NK-92 (cell line): ENCODE results near the gene MTIF2.
"Not testable (repeated sequence)": the region's sequence is repeated elsewhere in the genome, so short reads cannot be mapped to it uniquely, and the experiment has no call there.

Experiments
- DNase-seq: peaks from one replicate; lab custom pipeline; 2025; ENCODE audit not compliant: unreplicated experiment; lab: John Stamatoyannopoulos, UW

Gene MTIF2, protein sequence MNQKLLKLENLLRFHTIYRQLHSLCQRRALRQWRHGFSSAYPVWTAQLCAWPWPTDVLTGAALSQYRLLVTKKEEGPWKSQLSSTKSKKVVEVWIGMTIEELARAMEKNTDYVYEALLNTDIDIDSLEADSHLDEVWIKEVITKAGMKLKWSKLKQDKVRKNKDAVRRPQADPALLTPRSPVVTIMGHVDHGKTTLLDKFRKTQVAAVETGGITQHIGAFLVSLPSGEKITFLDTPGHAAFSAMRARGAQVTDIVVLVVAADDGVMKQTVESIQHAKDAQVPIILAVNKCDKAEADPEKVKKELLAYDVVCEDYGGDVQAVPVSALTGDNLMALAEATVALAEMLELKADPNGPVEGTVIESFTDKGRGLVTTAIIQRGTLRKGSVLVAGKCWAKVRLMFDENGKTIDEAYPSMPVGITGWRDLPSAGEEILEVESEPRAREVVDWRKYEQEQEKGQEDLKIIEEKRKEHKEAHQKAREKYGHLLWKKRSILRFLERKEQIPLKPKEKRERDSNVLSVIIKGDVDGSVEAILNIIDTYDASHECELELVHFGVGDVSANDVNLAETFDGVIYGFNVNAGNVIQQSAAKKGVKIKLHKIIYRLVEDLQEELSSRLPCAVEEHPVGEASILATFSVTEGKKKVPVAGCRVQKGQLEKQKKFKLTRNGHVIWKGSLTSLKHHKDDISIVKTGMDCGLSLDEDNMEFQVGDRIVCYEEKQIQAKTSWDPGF

GRCh38 chr2:55268907-55269644 lies at the start of gene MTIF2:
Gene MTIF2, minus strand, starts transcription at chr2:55269231. Its CDS starts 5,373 bp downstream, at chr2:55263858.
- peak; percentile 35 for DNase-seq

GRCh38 chr2:55314985-55315384 lies 46.0 kb upstream of the MTIF2 start:
- no peak for DNase-seq

DNA sequence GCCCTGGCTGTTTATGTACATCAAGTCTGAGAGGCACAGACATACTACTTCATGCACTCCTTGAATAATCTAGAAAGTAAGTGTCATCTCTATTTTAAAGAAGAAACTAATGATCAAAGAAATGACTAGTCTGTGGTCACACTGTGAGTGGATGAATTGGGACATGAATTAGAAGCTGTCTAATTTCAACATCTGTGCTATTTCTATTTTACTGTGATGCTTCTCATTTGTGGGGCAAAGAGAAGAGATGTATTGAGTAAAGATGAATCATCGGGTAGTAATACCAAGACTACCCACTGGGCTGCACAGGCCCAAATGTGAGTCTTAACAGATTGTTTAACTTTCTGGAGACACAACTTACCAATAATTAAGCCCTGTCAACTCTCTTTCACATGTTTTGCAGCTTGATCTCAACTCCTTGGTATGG lies 42.4 kb upstream of the MTIF2 start:
- DNase-seq = no peak

- DNase-seq = no peak
Measured at GRCh38 chr2:55309446-55309845, 40.4 kb upstream of the MTIF2 start.

DNA sequence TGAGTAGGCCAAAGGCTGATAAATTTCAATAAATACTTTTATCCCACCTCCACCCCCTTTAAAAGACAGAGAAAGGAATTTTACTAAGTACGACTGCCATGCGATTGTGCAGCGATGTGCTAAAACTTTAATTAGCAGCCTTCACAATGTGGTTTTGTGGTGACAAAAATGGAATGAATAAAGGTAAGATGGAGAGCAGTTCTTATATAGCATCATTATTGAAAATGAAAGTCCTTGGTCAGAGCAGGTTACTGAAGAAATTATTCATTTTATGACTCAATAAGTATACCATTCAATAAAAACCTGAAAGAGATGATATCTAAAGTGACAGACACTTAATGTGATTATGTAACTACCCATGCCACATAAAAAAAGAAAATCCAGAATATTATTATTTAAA lies 33.2 kb upstream of the MTIF2 start:
- DNase-seq = no peak

DNA sequence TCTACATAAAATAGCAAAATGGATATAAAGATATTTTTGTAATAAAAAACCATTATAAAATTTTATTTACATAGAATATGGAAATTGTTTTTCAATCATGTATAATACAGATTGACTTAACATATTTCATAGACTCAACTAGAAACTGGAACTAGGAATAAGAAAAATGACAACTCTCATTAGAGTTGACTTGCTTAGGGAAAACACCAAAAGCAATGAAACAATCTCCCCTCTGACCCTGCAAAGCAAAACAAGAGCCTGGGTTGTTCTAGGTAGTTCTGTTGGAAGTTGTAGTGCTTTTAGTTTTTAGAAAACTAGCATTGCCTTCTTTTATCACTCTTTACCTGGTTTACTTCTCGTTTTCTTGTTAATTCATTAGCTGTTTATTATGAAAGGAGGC lies 32.2 kb upstream of the MTIF2 start:
- no peak for DNase-seq

DNA sequence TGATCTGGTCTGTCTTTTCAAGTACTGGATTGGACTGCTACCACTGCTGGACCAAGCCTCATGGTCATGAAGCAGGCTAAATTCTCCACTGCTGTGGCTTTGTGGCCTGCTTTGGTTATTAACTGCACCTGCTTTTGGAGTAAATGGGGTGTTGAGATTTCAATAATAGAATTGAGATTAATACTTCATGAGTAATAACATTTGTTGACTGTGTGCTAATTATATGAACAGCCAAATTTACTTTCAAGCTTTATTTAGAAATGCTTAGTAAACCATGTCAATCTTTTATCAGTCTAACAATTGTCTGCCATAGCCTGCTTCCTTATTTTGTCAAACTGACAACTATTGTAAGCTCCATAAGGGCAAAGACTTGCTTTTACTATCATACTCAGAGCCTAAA lies 27.4 kb upstream of the MTIF2 start:
- DNase-seq = no peak

- DNase-seq = no peak
Measured at GRCh38 chr2:55283083-55283482, 14.1 kb upstream of the MTIF2 start.

DNA sequence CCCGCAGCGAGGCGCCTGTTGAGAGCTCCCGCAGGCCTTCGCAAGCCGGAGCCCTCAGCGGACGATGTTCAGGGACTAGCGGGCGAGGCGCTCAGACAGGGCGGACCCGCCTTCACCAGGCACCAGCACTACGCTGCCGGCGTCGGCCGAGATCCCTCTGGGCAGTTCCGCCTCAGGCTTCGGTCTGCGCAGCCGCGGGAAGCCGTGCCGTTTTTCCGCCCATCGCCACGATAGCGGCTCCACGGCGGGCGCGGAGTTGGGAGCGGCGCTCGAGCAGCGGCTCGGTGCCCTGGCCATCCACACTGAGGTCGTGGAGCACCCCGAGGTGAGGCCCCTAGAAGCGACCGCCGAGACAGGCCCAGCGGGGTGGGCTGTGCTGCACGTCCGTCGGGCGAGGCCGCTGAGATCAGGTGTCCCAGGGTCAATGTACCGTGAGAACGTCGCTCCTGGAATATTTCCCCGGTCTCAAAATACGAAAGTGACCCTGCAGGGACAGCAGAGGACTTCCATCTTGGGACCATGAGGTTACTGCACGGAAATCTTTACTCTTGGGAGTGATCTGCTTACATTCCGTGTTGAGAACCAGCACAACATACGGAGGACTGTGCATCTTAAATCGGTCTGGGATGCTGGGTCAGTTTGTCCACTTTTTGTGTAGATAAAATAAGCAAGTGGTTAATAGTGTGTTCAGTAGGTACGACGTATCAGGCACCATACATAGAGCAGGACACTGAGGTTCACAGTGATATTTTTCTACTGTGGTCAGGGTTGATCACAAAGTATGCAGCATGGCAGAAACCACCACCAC lies 13.3 kb upstream of the MTIF2 start:
- peak; percentile 7 for DNase-seq

GRCh38 chr2:55280851-55281546 lies 12.0 kb upstream of the MTIF2 start:
- DNase-seq = not testable (repeated sequence)

DNA sequence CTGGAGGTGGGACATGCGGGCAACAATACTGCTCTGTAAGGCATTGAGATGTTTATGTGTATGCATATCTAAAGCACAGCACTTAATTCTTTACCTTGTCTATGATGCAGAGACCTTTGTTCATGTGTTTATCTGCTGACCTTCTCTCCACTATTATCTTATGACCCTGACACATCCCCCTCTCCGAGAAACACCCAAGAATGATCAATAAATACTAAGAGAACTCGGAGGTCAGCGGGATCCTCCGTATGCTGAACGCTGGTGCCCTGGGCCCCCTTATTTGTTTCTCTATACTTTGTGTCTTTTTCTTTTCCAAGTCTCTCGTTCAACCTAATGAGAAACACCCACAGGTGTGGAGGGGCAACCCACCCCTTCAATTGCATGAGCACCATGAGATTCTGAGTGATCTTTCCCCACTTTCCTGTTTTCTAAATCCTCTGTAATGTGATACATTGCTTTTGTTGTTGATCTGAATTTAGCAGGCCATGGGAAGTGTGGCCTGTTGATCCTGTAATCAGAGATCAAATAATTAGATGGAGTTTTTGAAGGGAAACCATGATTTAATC lies 10.9 kb upstream of the MTIF2 start:
- not testable (repeated sequence) for DNase-seq

GRCh38 chr2:55279214-55279835 lies 10.3 kb upstream of the MTIF2 start:
- DNase-seq = not testable (repeated sequence)

GRCh38 chr2:55277310-55277709 lies 8.3 kb upstream of the MTIF2 start:
- DNase-seq = no peak

- not testable (repeated sequence) for DNase-seq
Measured at GRCh38 chr2:55274346-55274745, 5.3 kb upstream of the MTIF2 start.

DNA sequence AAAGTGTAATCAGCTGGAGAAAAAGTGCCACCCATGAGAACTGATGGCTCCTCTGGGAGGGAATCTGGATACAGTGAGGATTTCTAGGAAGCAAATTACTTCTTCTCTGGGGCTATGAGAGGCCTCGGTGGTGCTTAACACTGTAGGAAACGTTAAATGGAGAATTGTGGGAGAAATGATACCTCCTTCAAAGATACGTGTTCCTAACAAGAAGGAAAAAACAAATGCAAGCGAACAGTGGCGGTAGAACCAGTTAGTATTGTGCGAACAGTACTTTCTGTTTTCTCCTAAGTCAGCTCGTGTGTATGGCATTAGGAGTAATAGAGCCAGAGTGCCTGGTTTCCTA lies 587 bp upstream of the MTIF2 start:
- DNase-seq = no peak

DNA sequence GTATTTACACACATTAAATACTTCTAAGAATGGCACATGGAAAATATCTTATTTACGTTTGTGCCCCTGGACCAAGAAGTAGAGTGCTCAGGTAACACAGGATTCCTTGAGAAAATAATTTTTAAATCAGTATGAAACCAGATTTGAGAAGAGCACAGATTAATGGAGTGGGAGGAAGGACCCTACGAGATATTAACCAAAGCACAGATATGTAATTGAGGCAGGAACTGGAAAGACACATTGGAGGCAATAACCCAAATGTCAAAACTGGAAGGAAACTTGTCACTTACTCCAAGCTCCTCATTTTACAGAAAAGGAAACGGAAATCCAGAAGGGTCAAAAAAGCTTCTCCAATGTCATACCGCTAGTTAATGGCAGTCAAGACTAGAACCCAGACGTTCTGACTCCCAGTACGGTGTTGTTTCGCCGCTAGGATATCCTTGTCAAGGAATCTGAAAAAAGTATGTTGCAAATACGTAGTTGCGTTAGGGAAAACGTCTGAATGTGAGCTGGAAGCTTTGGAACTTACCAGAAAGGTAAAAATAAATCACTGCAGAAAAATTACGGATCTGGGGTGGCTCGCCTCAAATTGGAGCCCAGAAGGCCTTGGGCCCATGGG lies 634 bp downstream of the MTIF2 start:
- DNase-seq = no peak

GRCh38 chr2:55259586-55259985 lies 9.4 kb downstream of the MTIF2 start:
- not testable (repeated sequence) for DNase-seq

DNA sequence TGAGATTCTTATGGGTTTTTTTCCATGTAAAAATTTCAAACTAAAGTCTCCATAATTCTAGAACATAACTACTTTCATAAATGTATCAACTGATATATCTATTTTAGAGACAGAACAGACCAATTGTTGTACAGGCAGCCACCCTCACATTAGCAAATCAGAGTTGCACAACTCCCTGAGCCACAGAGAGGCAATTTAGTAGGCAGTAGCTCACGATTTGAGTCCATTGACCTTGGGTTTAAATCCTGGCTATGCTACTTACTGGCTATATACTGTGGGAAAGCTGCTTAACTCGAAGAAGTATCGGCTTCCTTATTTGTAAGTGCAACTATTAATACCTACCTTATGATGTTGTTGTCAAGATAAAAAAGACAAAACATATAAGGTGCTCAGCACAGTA lies 16.2 kb downstream of the MTIF2 start:
- DNase-seq = no peak

GRCh38 chr2:55247025-55247424 lies 22.0 kb downstream of the MTIF2 start:
- DNase-seq = no peak
